NCI-H82 (cell line): ENCODE results near the gene MOB2.

Experiments
- DNase-seq: peaks from one replicate; lab custom pipeline; 2025; lab: John Stamatoyannopoulos, UW

The MOB2 gene

DNA sequence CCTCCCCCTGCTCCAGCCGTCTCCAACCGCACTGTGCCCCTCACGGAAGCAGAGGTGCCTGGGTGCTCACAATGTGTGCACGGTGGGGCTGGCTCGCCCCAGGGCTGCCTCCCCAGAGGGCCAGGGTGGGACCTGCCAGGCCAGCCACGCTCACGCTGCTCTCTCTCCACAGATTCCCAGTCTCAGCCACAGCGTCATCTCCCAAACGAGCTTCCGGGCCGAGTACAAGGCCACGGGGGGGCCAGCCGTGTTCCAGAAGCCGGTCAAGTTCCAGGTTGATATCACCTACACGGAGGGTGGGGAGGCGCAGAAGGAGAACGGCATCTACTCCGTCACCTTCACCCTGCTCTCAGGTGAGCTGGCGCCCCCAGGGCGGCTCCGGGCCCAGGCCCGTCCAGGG, 30.4 kb downstream of the MOB2 start:
- no peak for DNase-seq

DNA sequence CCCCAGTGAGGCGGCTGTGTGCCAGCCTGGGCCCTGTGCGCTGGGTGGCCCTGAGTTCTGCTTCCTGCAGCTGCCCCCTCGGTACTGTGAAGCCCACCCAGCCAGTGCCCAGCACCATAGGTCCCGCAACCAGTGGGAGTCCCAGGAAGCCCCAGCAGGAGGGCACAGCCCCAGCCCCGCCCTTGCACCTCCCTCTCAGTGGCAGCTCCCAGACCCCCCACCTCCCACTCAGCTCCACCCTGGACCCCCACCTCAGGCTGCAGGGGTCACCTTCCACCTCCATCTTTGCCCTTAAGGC, 30.9 kb downstream of the MOB2 start:
- DNase-seq, result no peak

- DNase-seq, result no peak
Measured at GRCh38 chr11:1455032-1455762, 31.4 kb downstream of the MOB2 start.

DNA sequence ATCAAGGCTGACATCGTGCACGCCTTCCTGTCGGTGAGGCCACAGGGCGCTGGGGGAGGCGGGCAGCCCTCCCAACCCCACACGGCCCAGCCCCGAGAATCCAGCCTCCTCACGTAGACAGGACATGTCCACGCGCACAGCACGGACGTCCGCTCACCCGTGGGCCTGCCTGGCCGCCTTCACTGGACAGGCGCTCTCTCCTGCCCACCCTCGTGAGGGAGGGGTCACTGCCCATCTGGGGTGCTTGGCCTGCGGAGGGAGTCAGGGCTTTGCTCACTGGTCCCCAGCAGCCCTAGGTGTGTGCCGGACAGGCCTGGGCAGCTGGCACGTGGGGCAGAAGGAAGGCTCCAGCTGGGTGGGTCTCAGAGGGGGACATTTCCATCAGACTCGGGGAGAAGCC, 32.0 kb downstream of the MOB2 start:
- no peak for DNase-seq

GRCh38 chr11:1453611-1454034, 33.0 kb downstream of the MOB2 start:
- peak; percentile 25 for DNase-seq

GRCh38 chr11:1452744-1453143, 33.8 kb downstream of the MOB2 start:
- no peak for DNase-seq

DNA sequence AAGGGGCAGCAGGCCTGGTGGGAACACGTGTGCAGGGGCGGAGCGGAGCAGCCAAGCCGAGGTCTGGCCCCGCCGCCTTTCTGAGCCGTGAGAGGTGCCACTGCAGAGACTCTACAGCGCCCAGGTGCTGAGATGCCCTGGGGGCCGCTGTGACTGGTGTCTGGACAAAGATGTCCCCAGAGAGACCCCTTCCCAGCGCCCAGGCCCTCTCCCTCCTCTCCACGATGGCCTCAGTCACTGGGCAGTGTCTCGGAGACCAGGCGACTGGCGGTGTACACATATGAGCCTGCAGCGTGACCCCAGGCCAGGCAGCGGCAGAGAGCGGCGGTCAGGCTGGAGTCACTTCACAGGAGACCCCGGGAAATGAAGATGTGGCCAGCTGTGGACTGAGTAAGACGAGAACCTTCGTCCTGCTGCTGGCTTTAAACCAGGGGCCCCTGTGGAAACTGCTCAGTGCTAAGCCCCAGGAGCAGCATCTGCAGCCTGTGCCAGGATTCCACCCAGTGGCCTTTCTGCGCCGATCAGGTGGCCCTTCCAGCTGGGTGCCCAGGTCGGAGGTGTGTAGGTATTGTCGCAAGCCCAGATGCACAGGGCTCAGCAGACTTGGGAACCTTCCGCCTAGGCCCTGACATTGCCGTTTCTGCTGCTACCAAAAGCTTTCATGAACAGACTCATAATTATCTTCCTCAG, 34.7 kb downstream of the MOB2 start:
- DNase-seq, result no peak

DNA sequence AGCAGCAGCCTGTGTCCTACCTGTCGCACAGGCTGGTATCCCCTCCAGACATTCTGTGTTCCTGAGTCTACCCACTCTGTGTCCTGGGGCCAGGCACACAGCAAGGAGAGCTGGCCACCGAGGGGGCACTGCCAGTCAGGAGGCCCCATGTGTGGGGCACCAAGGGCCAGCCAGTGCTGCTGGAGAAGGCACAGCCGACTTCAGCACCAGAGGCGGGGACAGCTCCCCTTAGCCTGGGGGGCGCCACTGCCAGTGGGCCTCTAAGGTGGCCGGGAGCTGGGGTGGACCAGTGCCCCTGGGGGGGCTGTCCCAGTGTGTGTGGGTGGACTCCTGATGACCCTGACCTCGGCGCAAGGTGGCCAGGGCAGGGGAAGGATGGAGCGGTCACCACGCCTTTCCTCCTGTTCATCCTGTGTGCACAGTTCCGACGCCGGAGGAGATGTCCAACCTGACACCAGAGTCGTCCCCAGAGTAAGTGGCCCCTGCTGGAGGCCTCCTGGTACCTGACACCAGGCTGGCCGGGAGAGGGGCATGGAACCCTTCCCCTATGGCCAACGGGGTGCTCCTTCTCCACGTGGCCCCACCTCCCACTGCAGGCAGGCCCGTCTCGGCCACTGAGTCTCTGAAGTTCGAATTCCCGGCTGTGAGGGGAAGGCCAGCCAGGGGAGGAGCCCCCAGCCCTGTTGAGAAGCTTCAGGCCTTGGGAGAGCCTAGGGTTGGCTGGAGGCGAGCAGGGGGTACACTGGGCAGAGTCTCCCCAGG, 35.4 kb downstream of the MOB2 start:
- no peak for DNase-seq

DNA sequence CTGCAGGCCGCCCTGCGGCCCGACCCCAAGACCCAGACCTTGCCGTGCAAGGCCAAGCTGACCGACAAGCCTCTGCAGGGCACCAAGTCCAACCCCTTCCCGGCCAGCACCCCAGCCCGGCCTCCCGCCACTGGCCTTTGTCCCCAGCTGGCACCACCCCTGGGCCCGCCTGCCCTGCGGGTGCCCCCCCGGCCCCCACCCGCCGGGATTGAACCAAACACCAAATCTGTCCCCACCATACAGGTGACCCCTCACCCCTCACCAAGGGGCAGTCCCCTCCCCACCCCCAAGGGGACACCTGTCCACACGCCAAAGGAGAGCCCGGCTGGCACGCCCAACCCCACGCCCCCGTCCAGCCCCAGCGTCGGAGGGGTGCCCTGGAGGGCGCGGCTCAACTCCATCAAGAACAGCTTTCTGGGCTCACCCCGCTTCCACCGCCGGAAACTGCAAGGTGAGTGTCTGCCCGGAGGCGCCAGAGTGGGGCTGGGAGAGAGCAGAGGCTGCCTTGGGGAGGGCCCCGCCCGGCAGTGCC, 36.2 kb downstream of the MOB2 start:
- no peak for DNase-seq

GRCh38 chr11:1449490-1450243, 36.9 kb downstream of the MOB2 start:
- no peak for DNase-seq

GRCh38 chr11:1448882-1449281, 37.7 kb downstream of the MOB2 start:
- DNase-seq, result no peak

DNA sequence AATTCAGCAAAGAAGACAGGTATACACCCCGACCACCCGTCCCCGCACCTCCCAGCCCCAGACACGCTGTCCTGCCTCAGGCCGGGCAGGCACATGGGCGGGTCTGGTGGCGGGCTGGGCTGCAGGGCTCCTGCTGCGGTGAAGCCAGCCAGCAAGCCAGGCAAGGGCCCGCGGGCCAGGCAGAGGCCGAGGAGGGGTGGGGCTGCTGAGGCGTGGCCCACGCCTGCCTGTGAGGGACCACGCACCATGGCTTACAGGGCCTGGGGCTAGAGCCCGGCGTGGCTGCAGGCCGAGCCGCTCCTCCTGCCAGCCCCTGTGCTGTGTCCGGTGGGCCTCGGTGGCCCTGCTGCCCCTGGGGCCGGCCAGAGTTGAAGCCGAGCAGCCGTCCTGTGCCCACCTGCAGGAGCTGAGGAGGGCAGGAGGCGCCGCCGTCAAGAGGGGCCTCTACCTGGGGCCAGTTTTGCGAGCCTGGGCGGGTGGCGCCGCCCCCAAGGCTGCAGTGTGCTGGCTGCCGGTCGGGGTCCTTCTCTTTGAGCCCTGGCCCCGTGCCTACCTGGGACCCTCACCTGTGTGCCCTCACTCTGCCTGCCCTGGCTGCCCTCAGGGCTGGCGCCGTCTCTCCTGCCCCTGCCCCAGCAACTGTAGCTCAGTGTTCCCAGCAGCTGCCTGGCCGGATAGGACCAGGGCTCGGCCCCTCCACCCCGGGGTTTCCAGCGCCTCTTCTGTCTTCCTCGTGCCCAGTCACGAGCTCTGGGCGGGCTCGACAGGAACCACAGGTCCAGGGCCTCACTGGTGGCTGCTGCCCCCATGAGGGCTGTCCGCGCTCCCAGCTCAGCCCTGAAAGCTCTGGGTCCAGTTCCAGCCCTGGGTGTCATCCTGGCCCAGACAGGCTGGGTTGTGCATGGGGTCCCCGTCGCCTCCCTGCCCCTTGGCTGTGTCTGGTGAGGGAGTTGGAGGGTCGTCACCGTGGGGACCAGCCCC, 38.4 kb downstream of the MOB2 start:
- DNase-seq, result no peak

DNA sequence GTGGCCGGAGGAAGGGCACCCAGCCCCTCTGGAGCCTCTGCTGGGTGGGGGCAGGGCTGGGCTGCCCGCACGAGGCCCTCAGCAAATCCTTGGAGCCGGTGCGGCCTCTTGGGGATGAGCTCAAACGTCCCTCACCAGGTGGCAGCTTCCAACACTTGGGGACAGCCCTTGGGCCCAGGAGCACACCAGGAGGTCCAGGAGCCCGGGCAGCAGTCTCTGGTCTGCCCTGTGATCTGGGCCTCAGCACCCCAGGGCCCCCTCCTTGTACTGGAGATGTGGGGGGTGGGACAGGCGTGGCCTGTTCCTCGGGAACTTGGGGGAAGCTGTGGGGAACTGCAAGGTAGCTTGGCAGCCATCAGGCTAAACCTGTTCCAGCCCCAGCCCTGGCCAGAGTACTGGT, 40.0 kb downstream of the MOB2 start:
- DNase-seq, result no peak

- DNase-seq, result no peak
Measured at GRCh38 chr11:1445741-1446445, 40.7 kb downstream of the MOB2 start.

- no peak for DNase-seq
Measured at GRCh38 chr11:1444823-1445422, 41.7 kb downstream of the MOB2 start.

- no peak for DNase-seq
Measured at GRCh38 chr11:1444321-1444720, 42.3 kb downstream of the MOB2 start.

GRCh38 chr11:1443737-1444136, 42.8 kb downstream of the MOB2 start:
- DNase-seq, result no peak

DNA sequence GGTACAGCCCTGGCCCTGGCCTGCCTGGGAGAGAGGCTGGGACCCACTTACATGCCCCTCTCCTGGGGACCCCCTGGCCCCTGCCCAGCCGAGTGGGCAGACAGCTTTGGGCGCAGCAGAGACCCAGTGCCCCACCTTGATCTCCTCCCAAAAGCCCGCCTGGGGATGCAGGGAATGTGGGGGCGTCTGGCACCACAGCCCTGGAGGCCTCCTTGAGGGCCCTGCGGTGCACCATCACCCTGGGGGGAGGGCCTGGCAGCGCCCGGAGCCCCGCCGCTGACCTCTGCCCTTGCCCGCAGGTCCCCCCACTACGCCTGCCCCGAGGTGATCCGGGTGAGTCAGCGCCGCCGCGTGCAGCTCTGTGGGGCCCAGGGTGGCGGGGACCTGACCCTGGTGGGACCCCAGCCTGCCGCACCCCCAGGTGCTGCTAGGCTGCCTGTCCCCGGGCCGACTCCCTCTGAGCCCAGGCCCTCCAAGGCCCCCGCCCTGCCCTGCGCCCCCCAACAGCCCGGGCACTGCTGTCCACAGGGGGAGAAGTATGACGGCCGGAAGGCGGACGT, 43.7 kb downstream of the MOB2 start:
- no peak for DNase-seq

- peak; percentile 21 for DNase-seq
Measured at GRCh38 chr11:1442163-1442562, 44.4 kb downstream of the MOB2 start.

- no peak for DNase-seq
Measured at GRCh38 chr11:1440496-1440895, 46.1 kb downstream of the MOB2 start.
